HG03280 (cell line): ENCODE results near the gene BICC1.

Source experiments
- ATAC-seq: cut with Tn5 transposase; IDR thresholded peaks from one replicate; pipeline ENCODE4 v1.9.1; 2021; ENCODE audit warnings: mild to moderate bottlenecking, moderate library complexity; ENCODE audit not compliant: unreplicated experiment

The BICC1 gene

GRCh38 chr10:58512491-58513187 lies at the start of gene BICC1:
Gene BICC1, plus strand, starts transcription at chr10:58512872. Its CDS starts 272 bp downstream, at chr10:58513144.
- ATAC-seq = no peak

- no peak for ATAC-seq
Observed at GRCh38 chr10:58464956-58465355, 47.7 kb upstream of the BICC1 start.

- ATAC-seq = no peak
Observed at GRCh38 chr10:58465629-58466028, 47.0 kb upstream of the BICC1 start.

- ATAC-seq = no peak
Observed at GRCh38 chr10:58467931-58468635, 44.6 kb upstream of the BICC1 start.

- no peak for ATAC-seq
Observed at GRCh38 chr10:58473976-58474375, 38.7 kb upstream of the BICC1 start.

GRCh38 chr10:58475322-58476277 lies 37.1 kb upstream of the BICC1 start:
- ATAC-seq = no peak

- no peak for ATAC-seq
Observed at GRCh38 chr10:58477122-58477521, 35.5 kb upstream of the BICC1 start.

GRCh38 chr10:58477902-58478301 lies 34.8 kb upstream of the BICC1 start:
- no peak for ATAC-seq

- no peak for ATAC-seq
Observed at GRCh38 chr10:58479045-58479444, 33.6 kb upstream of the BICC1 start.

GRCh38 chr10:58480321-58480720 lies 32.4 kb upstream of the BICC1 start:
- ATAC-seq = no peak

GRCh38 chr10:58481569-58482109 lies 31.0 kb upstream of the BICC1 start:
- ATAC-seq = no peak

GRCh38 chr10:58486821-58487220 lies 25.9 kb upstream of the BICC1 start:
- ATAC-seq = no peak

- ATAC-seq = no peak
Observed at GRCh38 chr10:58488921-58489320, 23.8 kb upstream of the BICC1 start.

- ATAC-seq = no peak
Observed at GRCh38 chr10:58502956-58503355, 9.7 kb upstream of the BICC1 start.

GRCh38 chr10:58508316-58508715 lies 4.4 kb upstream of the BICC1 start:
- no peak for ATAC-seq

GRCh38 chr10:58511765-58512490 lies 744 bp upstream of the BICC1 start:
- no peak for ATAC-seq

- no peak for ATAC-seq
Observed at GRCh38 chr10:58513188-58514110, 777 bp downstream of the BICC1 start.

- ATAC-seq = no peak
Observed at GRCh38 chr10:58514111-58514770, 1.6 kb downstream of the BICC1 start.
